ENCODE data around the gene FAM114A2. TPM values are rescaled to one million over a fixed set of nuclear protein-coding genes. Genes with fewer than 3 reads are reported as not detected.

Gene FAM114A2
- total RNA-seq, 1 experiment from 2014 or later = 21.3 TPM

DNA sequence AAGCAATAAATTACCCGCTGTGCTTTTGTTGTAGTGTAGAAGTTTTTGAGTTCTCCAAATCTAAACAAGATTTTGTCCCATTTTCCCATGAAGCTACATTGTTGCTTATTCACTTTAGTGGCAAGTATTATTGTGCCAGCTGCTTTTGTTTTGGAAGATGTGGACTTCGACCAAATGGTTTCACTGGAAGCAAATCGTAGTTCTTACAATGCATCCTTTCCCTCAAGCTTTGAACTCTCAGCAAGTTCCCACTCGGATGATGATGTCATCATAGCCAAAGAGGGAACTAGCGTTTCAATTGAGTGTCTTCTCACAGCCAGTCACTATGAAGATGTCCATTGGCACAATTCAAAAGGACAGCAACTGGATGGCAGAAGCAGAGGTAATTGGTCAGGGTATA, 10.9 kb upstream of the FAM114A2 start:
- H3K4me3 Mint-ChIP-seq (ENCODE audit: low read depth, unreplicated experiment) = no peak overlapping the region
- no peak for TF ChIP-seq CTCF (IDR thresholded peaks at IDR 0.05; ENCODE audit: unreplicated experiment)
- CTCF ChIA-PET = no interaction called here
- H3K4me1 Mint-ChIP-seq (ENCODE audit: low read depth, unreplicated experiment) = no peaks in the 10 kb centered on the region
- BruUV-seq (replicated peaks) = no TSS peak
- H3K36me3 Mint-ChIP-seq (ENCODE audit: insufficient read depth, unreplicated experiment) = no peaks in the 10 kb centered on the region
- H3K27me3 Mint-ChIP-seq (ENCODE audit: unreplicated experiment) = no peaks in the 10 kb centered on the region
- no peak for DNase-seq
- H3K9me3 Mint-ChIP-seq (ENCODE audit: low read depth, unreplicated experiment) = no peaks in the 10 kb centered on the region
- H3K27ac Mint-ChIP-seq (ENCODE audit: unreplicated experiment) = no peak overlapping the region
- intact Hi-C loops (cut with micrococcal nuclease; ENCODE audit: unreplicated experiment) = no loop called here

DNA sequence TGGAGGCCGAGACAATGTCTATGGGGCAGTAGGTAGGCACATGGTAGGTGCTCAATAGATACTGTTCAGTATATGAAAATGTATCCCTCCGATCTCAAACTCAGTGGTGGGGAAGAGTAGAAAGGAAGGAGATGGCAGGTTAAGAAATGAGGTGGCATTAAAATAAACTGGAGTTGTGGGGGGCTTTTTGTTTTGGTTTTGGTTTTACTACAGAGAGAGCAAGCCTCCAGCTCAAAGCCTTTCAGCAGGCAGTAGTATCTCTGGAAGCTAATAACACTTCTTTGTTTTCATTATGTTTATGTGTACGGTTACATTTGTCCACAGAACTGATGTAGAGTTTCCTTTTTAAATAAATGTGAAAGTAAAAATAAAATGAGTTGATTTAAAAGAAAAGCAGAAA, 8.6 kb upstream of the FAM114A2 start:
- no peak for TF ChIP-seq CTCF (IDR thresholded peaks at IDR 0.05; ENCODE audit: unreplicated experiment)
- no peaks in the 10 kb centered on the region for H3K36me3 Mint-ChIP-seq (ENCODE audit: insufficient read depth, unreplicated experiment)
- BruUV-seq (replicated peaks) = no TSS peak
- CTCF ChIA-PET = no interaction called here
- no peak overlapping the region for H3K4me3 Mint-ChIP-seq (ENCODE audit: low read depth, unreplicated experiment)
- H3K27me3 Mint-ChIP-seq (ENCODE audit: unreplicated experiment) = no peaks in the 10 kb centered on the region
- H3K9me3 Mint-ChIP-seq (ENCODE audit: low read depth, unreplicated experiment) = no peaks in the 10 kb centered on the region
- H3K27ac Mint-ChIP-seq (ENCODE audit: unreplicated experiment) = no peak overlapping the region
- H3K4me1 Mint-ChIP-seq (ENCODE audit: low read depth, unreplicated experiment) = no peaks in the 10 kb centered on the region
- intact Hi-C loops (cut with micrococcal nuclease; ENCODE audit: unreplicated experiment) = no loop called here
- DNase-seq = no peak

DNA sequence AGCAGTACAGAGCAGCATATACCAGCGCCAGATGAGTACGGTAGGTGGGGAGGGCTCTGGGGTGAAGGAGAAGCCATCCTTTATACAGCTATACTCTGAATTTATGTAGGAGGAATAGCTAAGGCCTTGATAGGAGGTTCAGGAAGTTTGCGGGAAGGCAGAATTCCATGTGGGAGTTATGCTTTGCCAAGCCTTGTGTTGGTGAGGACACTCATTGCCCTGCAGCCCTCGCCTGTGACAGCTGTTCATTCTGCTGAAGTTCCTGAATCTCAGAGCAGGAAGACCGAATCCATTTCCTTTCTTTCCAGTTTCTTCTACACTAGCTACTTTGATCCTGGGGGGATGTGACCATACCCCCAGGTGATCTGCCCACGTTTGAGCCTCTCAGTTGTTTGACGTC, 7.8 kb upstream of the FAM114A2 start:
- no TSS peak for BruUV-seq (replicated peaks)
- intact Hi-C loops (cut with micrococcal nuclease; ENCODE audit: unreplicated experiment) = no loop called here
- no peaks in the 10 kb centered on the region for H3K36me3 Mint-ChIP-seq (ENCODE audit: insufficient read depth, unreplicated experiment)

GRCh38 chr5:154044581-154044980, 5.9 kb upstream of the FAM114A2 start:
- Mint-ChIP-seq H3K4me1 (ENCODE audit: low read depth, unreplicated experiment) (peaks cover 14% of the 10 kb centered on the region), H3K27ac (ENCODE audit: unreplicated experiment) (no peak overlapping the region), H3K9me3 (ENCODE audit: low read depth, unreplicated experiment) (no peaks in the 10 kb centered on the region), H3K27me3 (ENCODE audit: unreplicated experiment) (no peaks in the 10 kb centered on the region), H3K36me3 (ENCODE audit: insufficient read depth, unreplicated experiment) (no peaks in the 10 kb centered on the region), H3K4me3 (ENCODE audit: low read depth, unreplicated experiment) (no peak overlapping the region)
- no peak for DNase-seq
- intact Hi-C loops (cut with micrococcal nuclease; ENCODE audit: unreplicated experiment) = no loop called here
- CTCF ChIA-PET = interaction anchor here (0.6 kb wide), 1 partner anchor 611 kb away, joined by 3 read pairs; no protein-coding TSS in a partner anchor
- no peak for TF ChIP-seq CTCF (IDR thresholded peaks at IDR 0.05; ENCODE audit: unreplicated experiment)
- BruUV-seq (replicated peaks) = no TSS peak

More for the DNA sequence above, 7.8 kb upstream of the FAM114A2 start:
- H3K27me3 Mint-ChIP-seq (ENCODE audit: unreplicated experiment) = no peaks in the 10 kb centered on the region
- no peak overlapping the region for H3K4me3 Mint-ChIP-seq (ENCODE audit: low read depth, unreplicated experiment)
- no peaks in the 10 kb centered on the region for H3K9me3 Mint-ChIP-seq (ENCODE audit: low read depth, unreplicated experiment)
- DNase-seq = no peak
- CTCF ChIA-PET = no interaction called here
- H3K4me1 Mint-ChIP-seq (ENCODE audit: low read depth, unreplicated experiment) = peaks cover 5% of the 10 kb centered on the region
- H3K27ac Mint-ChIP-seq (ENCODE audit: unreplicated experiment) = no peak overlapping the region
- TF ChIP-seq CTCF (IDR thresholded peaks at IDR 0.05; ENCODE audit: unreplicated experiment) = no peak

Measured in Calu3 (cell line).